Activated CD8-positive, alpha-beta T cell treated with anti-CD3 and anti-CD28 coated beads for 36 hours (primary cell): Measurements from ENCODE around the gene GPBP1L1. TPM values are rescaled to one million over a fixed set of nuclear protein-coding genes. Genes with fewer than 3 reads are reported as not detected.

ENCODE experiments used
- ATAC-seq: fragments of 200-7000 bp; cut with Tn5 transposase; one replicate; pipeline ENCODE4 v1.10.0; 2021; ENCODE audit warnings: mild to moderate bottlenecking, moderate library complexity
- CTCF ChIA-PET: fragments of 350-600 bp; sonication (Branson Sonifier 250); formaldehyde crosslinking; loops from one replicate; lab custom pipeline; 2021; ENCODE audit warnings: antibody characterized with exemption; lab: Charles Lee
- POLR2A ChIA-PET: fragments of 350-600 bp; sonication (Branson Sonifier 250); formaldehyde crosslinking; loops from one replicate; lab custom pipeline; 2021; ENCODE audit warnings: antibody characterized with exemption; lab: Charles Lee
- DNase-seq: peaks from one replicate; pipeline ENCODE4 v3.0.0-alpha.2; 2020
- H3K27ac Mint-ChIP-seq: one replicate; pipeline ENCODE4 v1.8.0; 2021; ENCODE audit warnings: mild to moderate bottlenecking, mixed read lengths
- H3K27me3 Mint-ChIP-seq: one replicate; pipeline ENCODE4 v1.8.0; 2021; ENCODE audit warnings: mixed read lengths
- H3K36me3 Mint-ChIP-seq: one replicate; pipeline ENCODE4 v1.8.0; 2021; ENCODE audit warnings: low read depth, mixed read lengths
- H3K4me1 Mint-ChIP-seq: one replicate; pipeline ENCODE4 v1.8.0; 2021; ENCODE audit warnings: low read depth, mixed read lengths
- H3K4me3 Mint-ChIP-seq: one replicate; pipeline ENCODE4 v1.8.0; 2021; ENCODE audit warnings: mild to moderate bottlenecking, moderate library complexity, mixed read lengths
- H3K9me3 Mint-ChIP-seq: one replicate; pipeline ENCODE4 v1.8.0; 2021; ENCODE audit warnings: mixed read lengths
- intact Hi-C: fragments of 100-400 bp; cut with micrococcal nuclease; formaldehyde crosslinking; loops from one replicate; pipeline ENCODE4 v1.10.0; 2022
- total RNA-seq, 2 experiments: library from RNA; stranded (reverse); gene quantifications; one replicate each; pipeline ENCODE4 v1.2.3, GENCODE V29; 2021
- TF ChIP-seq, protein P1 (sequence below): fragments of 200-600 bp; IDR thresholded peaks from one replicate; pipeline ENCODE4 v1.8.0; 2022; ENCODE audit warnings: antibody characterized with exemption, mild to moderate bottlenecking

The GPBP1L1 gene
- total RNA-seq, 2 experiments from 2014 or later = 95.7 to 105 TPM

DNA sequence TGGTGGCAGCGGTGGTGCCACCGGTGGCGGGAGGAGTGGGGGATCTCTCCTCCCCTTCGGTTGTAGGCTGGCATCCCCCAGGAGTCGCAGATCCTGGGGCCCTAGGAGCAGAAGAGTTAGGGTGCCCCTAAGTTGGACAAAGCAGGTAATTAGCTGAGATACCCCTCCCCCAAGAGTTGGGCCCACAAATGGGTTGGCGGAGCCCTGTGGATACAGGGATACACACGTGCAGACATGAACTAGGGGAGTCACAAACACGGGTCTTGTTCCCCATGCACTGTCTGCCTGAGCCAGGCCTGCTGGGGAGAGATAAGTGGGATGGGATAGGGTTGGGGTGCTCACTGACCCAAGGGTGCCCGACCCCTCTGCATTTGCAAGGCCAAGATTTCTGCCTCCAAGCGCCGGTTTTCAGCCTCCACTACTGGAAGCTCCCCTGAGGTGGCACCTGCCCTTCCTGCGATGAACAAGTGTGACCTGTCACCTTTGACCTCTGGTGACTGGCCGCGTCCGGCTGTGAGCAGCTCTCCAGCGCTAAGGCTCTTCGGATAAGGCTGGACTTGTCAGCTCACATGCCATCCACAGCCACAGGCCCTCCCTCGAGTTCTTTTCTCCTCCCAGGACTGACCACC is 64.3 kb downstream of the GPBP1L1 start:
- Mint-ChIP-seq H3K27me3 (no peaks in the 10 kb centered on the region), H3K4me3 (no peak overlapping the region), H3K36me3 (peaks cover 24% of the 10 kb centered on the region), H3K27ac (peak overlapping the region; percentile 25), H3K4me1 (no peaks in the 10 kb centered on the region), H3K9me3 (no peaks in the 10 kb centered on the region)
- no peak for DNase-seq
- TF ChIP-seq, protein P1, sequence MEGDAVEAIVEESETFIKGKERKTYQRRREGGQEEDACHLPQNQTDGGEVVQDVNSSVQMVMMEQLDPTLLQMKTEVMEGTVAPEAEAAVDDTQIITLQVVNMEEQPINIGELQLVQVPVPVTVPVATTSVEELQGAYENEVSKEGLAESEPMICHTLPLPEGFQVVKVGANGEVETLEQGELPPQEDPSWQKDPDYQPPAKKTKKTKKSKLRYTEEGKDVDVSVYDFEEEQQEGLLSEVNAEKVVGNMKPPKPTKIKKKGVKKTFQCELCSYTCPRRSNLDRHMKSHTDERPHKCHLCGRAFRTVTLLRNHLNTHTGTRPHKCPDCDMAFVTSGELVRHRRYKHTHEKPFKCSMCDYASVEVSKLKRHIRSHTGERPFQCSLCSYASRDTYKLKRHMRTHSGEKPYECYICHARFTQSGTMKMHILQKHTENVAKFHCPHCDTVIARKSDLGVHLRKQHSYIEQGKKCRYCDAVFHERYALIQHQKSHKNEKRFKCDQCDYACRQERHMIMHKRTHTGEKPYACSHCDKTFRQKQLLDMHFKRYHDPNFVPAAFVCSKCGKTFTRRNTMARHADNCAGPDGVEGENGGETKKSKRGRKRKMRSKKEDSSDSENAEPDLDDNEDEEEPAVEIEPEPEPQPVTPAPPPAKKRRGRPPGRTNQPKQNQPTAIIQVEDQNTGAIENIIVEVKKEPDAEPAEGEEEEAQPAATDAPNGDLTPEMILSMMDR = no peak
- intact Hi-C loops = no loop called here
- ATAC-seq = no peak
- ChIA-PET POLR2A (interaction anchor here (3.2 kb wide), 1 partner anchor 9 kb away, joined by 19 read pairs; no protein-coding TSS in a partner anchor), CTCF (interaction anchor here (1.6 kb wide), 1 partner anchor 10 kb away, joined by 4 read pairs; no protein-coding TSS in a partner anchor)

DNA sequence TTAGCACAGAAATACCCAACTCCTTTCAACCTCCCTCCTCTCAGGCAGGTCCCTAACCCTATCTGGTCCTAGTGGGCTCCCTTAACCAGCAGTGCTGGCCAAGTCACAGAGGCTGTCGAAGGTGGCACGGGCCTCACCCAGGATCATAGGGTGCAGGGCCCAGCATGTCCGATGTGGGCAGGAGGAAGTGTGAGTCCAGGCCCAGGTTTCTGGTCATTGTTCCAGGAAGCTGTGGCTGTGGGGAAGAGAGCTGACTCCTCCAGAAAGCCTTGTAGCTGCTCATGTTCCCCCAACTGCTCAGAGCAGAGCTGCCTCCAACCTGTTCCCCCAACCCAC is 64.9 kb downstream of the GPBP1L1 start:
- Mint-ChIP-seq H3K4me1 (no peaks in the 10 kb centered on the region), H3K36me3 (peaks cover 28% of the 10 kb centered on the region), H3K9me3 (no peaks in the 10 kb centered on the region), H3K27ac (peak overlapping the region; percentile 25), H3K4me3 (no peak overlapping the region), H3K27me3 (no peaks in the 10 kb centered on the region)
- ChIA-PET POLR2A (interaction anchor here (0.8 to 3.2 kb wide), 2 partner anchors 9 to 281 kb away, joined by 3 to 19 read pairs; partner anchors contain the start of gene MUTYH), CTCF (interaction anchor here (1.6 kb wide), 1 partner anchor 9 kb away, joined by 4 read pairs; no protein-coding TSS in a partner anchor)
- TF ChIP-seq, protein P1 = no peak
- intact Hi-C loops = no loop called here
- ATAC-seq (no peak), DNase-seq (no peak)

- ATAC-seq (no peak), DNase-seq (no peak)
- H3K27ac Mint-ChIP-seq = peak overlapping the region; percentile 59
- intact Hi-C loops = no loop called here
- no peaks in the 10 kb centered on the region for H3K4me1 Mint-ChIP-seq
- H3K36me3 Mint-ChIP-seq = peaks cover 34% of the 10 kb centered on the region
- no peaks in the 10 kb centered on the region for H3K9me3 Mint-ChIP-seq
- no peaks in the 10 kb centered on the region for H3K27me3 Mint-ChIP-seq
- POLR2A ChIA-PET = interaction anchor here (0.7 to 0.9 kb wide), 3 partner anchors 9 to 280 kb away, joined by 3 read pairs; partner anchors contain the start of genes GPBP1L1 and MUTYH
- TF ChIP-seq, protein P1 = no peak
- CTCF ChIA-PET = interaction anchor here (1.6 kb wide), 1 partner anchor 9 kb away, joined by 4 read pairs; no protein-coding TSS in a partner anchor
- no peak overlapping the region for H3K4me3 Mint-ChIP-seq
Measured at GRCh38 chr1:45620588-45621500, 65.5 kb downstream of the GPBP1L1 start.

GRCh38 chr1:45619149-45619921 is 67.0 kb downstream of the GPBP1L1 start:
- no peaks in the 10 kb centered on the region for H3K4me1 Mint-ChIP-seq
- peak overlapping the region; percentile 59 for H3K27ac Mint-ChIP-seq
- H3K9me3 Mint-ChIP-seq = no peaks in the 10 kb centered on the region
- H3K4me3 Mint-ChIP-seq = no peak overlapping the region
- CTCF ChIA-PET = no interaction called here
- no peaks in the 10 kb centered on the region for H3K27me3 Mint-ChIP-seq
- H3K36me3 Mint-ChIP-seq = peaks cover 38% of the 10 kb centered on the region
- no peak for DNase-seq
- intact Hi-C loops = no loop called here
- TF ChIP-seq, protein P1 = no peak
- POLR2A ChIA-PET = no interaction called here
- no peak for ATAC-seq
